ENCODE results near the gene MRPS9. TPM values are rescaled to one million over a fixed set of nuclear protein-coding genes. Genes with fewer than 3 reads are reported as not detected.

The MRPS9 gene
- total RNA-seq, 1 donor from 2014 or later = 31.9 TPM

DNA sequence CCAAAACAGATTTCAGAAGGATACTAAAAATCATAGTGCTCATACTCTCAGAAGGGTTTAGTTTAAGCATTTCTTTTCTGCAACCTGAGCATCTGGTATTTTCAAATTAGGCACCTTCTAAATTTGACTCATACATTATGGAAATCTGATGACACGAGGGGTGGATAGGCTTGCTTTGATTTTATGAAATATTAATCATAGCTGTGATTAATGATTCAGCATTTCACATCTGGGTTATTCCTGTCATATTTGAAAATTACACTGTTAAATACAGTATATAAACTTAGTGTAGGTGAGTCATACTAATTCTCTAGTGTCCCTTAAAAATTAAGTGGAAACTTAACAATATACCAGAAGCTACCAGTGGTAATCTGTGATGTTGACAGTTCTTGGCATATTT, 47.7 kb downstream of the MRPS9 start:
- H3K9me3 Mint-ChIP-seq = no peaks in the 10 kb centered on the region
- no peaks in the 10 kb centered on the region for H3K27me3 Mint-ChIP-seq (ENCODE audit: low read depth)
- no peak for DNase-seq (ENCODE audit: low spot score)
- no peak overlapping the region for H3K27ac Mint-ChIP-seq
- H3K4me1 Mint-ChIP-seq (ENCODE audit: low read depth) = peaks cover 7% of the 10 kb centered on the region
- intact Hi-C loops (cut with micrococcal nuclease) = no loop called here
- H3K36me3 Mint-ChIP-seq (ENCODE audit: low read depth) = peaks cover 4% of the 10 kb centered on the region
- no peak overlapping the region for H3K4me3 Mint-ChIP-seq (ENCODE audit: low read depth)

DNA sequence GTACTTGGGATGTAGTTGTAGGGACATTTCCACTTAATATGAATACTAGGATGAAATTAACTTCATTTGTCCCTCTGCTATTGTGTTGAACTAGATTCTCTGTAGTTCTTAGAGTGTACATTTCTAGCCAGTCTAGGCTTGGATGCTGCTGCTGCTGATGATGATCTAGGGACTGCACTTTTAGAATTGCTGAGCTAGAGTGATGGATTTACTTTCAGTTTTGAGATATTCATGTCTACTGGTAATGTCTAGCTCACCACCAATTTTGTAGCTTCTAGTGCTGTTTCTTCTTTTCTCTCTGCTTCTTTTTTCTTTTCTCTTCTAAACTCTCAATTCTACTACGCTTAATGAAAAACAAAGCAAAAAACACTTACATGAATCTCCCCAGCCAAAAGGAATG, 49.4 kb downstream of the MRPS9 start:
- H3K9me3 Mint-ChIP-seq = no peaks in the 10 kb centered on the region
- H3K4me1 Mint-ChIP-seq (ENCODE audit: low read depth) = peaks cover 7% of the 10 kb centered on the region
- intact Hi-C loops (cut with micrococcal nuclease) = no loop called here
- H3K36me3 Mint-ChIP-seq (ENCODE audit: low read depth) = peaks cover 4% of the 10 kb centered on the region
- no peak overlapping the region for H3K4me3 Mint-ChIP-seq (ENCODE audit: low read depth)
- no peak overlapping the region for H3K27ac Mint-ChIP-seq
- H3K27me3 Mint-ChIP-seq (ENCODE audit: low read depth) = no peaks in the 10 kb centered on the region
- DNase-seq (ENCODE audit: low spot score) = no peak

DNA sequence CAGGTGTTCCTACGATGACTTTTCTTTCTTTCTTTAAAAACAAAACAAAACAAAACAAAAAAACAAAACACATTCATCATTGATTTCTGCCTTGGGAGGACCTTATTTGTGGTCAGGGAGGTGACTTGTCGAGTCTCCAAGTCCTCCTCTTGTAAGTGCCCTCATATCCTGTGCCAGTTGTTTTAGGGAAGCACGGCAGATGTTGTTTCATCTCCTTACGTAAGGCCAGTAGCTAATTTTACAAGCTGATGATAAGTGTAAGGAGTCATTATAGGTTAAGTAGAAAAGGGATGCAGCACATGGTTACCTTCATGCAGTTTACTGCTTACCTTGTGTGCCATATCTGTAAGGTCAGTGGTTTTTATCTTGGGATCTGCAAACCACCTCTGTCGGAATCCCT, 52.2 kb downstream of the MRPS9 start:
- peaks cover 4% of the 10 kb centered on the region for H3K36me3 Mint-ChIP-seq (ENCODE audit: low read depth)
- H3K4me3 Mint-ChIP-seq (ENCODE audit: low read depth) = no peak overlapping the region
- peaks cover 7% of the 10 kb centered on the region for H3K4me1 Mint-ChIP-seq (ENCODE audit: low read depth)
- H3K9me3 Mint-ChIP-seq = no peaks in the 10 kb centered on the region
- no peaks in the 10 kb centered on the region for H3K27me3 Mint-ChIP-seq (ENCODE audit: low read depth)
- H3K27ac Mint-ChIP-seq = no peak overlapping the region
- no peak for DNase-seq (ENCODE audit: low spot score)
- intact Hi-C loops (cut with micrococcal nuclease) = no loop called here

DNA sequence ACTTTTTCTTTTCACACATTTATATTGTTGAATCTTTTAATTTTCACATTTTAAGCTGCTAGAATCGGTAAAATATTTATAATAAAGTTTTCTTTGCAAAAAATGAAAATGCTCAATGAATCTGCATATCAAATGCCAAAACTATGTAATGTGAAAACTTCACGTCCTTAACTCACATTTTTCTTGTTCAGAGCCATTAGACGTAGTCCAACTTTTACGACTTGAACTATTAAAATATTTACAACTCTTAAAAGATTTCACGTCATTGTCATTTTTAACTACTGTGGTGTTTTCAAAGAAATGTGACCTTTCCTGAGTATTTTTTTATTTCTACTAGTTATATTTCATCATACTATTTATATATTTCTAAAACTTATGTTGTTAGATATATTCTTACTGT, 54.9 kb downstream of the MRPS9 start:
- no peak overlapping the region for H3K27ac Mint-ChIP-seq
- no peaks in the 10 kb centered on the region for H3K27me3 Mint-ChIP-seq (ENCODE audit: low read depth)
- no peaks in the 10 kb centered on the region for H3K9me3 Mint-ChIP-seq

DNA sequence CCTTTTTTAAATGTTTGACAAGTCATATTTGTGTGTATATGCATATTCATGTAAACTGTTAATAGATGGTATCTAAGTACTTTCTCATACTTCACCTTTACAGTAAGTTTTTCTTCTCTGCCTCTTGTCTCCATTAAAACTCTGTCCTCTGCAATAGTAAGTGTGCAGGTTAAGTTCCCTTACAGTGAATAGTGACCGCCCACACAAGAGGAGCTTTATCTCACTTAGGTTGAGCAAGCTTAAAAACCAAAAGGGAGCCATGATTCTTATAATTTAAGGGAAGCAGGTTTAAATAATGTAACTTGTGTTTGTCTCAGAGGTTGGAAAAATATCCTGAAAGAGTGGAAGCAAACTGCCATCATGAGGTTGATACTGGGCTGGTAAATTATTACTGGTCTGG, 61.3 kb downstream of the MRPS9 start:
- Mint-ChIP-seq H3K4me1 (ENCODE audit: low read depth) (peaks cover 5% of the 10 kb centered on the region), H3K36me3 (ENCODE audit: low read depth) (peaks cover 26% of the 10 kb centered on the region), H3K4me3 (ENCODE audit: low read depth) (no peak overlapping the region), H3K9me3 (no peaks in the 10 kb centered on the region), H3K27ac (no peak overlapping the region), H3K27me3 (ENCODE audit: low read depth) (no peaks in the 10 kb centered on the region)
- no peak for DNase-seq (ENCODE audit: low spot score)
- intact Hi-C loops (cut with micrococcal nuclease) = no loop called here

More for the DNA sequence above, 54.9 kb downstream of the MRPS9 start:
- DNase-seq (ENCODE audit: low spot score) = no peak
- Mint-ChIP-seq H3K4me1 (ENCODE audit: low read depth) (peaks cover under 1% of the 10 kb centered on the region), H3K36me3 (ENCODE audit: low read depth) (peaks cover 4% of the 10 kb centered on the region), H3K4me3 (ENCODE audit: low read depth) (no peak overlapping the region)
- intact Hi-C loops (cut with micrococcal nuclease) = no loop called here

DNA sequence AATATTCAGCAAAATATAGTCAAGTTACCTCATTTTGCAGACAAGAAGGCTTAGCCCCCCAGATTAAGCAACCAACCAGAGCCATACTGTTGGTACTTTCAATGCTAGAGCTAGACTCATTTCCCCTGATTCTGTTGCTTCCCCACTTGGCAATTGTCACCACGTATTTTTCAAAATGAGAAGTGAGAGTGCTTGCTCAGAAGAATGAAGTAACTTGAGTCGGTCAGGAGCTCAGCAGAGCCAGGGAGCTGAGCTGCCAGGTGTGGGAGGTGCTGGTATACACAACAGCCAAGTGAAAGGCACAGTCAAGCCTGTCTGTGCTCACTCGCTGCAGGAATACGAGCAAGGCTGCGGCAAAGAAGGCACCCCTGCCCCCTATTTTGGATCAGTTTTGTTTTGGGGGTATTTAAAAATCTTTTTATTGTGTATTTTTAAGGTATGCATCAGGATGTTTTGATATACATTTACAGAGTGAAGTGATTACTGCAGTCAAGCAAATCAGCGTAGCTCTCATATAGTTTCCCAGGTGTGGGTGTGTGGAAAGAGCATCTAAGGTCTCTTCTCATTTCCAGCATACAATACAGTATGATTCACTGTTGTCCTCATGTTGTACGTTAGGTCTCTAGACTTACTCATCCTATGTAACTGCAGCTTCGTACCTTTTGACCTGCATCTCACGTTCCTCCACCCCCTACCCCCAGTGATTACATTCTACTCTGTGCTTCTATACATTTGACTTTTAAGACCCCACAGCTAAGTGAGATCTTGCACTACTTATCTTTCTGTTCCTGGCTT, 62.4 kb downstream of the MRPS9 start:
- no peaks in the 10 kb centered on the region for H3K9me3 Mint-ChIP-seq
- peaks cover 26% of the 10 kb centered on the region for H3K36me3 Mint-ChIP-seq (ENCODE audit: low read depth)
- no peak overlapping the region for H3K27ac Mint-ChIP-seq
- no peak for DNase-seq (ENCODE audit: low spot score)
- intact Hi-C loops (cut with micrococcal nuclease) = no loop called here
- peaks cover 5% of the 10 kb centered on the region for H3K4me1 Mint-ChIP-seq (ENCODE audit: low read depth)
- no peaks in the 10 kb centered on the region for H3K27me3 Mint-ChIP-seq (ENCODE audit: low read depth)
- no peak overlapping the region for H3K4me3 Mint-ChIP-seq (ENCODE audit: low read depth)

DNA sequence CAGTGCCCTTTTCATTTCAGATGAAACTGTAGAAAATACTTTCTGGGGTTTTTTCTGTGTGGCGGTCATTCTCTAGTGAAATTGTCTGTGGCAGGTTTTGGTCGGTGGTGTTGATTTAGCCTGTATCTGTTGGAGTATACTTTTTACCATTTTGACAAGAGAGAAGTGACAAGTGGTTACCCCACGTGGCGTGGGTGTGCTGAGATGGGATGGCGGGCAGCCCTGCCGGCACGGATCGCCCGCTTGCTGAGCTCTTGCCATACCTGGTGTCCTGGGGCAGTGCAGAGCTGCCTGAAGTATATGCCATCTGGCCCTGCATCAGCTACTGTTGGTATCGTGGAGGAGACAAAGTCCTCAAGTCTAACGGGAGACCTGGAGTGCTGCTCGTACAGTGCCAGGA, 64.1 kb downstream of the MRPS9 start:
- Mint-ChIP-seq H3K27ac (no peak overlapping the region), H3K27me3 (ENCODE audit: low read depth) (no peaks in the 10 kb centered on the region), H3K9me3 (no peaks in the 10 kb centered on the region), H3K36me3 (ENCODE audit: low read depth) (peaks cover 26% of the 10 kb centered on the region), H3K4me3 (ENCODE audit: low read depth) (no peak overlapping the region), H3K4me1 (ENCODE audit: low read depth) (peaks cover 5% of the 10 kb centered on the region)
- intact Hi-C loops (cut with micrococcal nuclease) = no loop called here
- DNase-seq (ENCODE audit: low spot score) = no peak

DNA sequence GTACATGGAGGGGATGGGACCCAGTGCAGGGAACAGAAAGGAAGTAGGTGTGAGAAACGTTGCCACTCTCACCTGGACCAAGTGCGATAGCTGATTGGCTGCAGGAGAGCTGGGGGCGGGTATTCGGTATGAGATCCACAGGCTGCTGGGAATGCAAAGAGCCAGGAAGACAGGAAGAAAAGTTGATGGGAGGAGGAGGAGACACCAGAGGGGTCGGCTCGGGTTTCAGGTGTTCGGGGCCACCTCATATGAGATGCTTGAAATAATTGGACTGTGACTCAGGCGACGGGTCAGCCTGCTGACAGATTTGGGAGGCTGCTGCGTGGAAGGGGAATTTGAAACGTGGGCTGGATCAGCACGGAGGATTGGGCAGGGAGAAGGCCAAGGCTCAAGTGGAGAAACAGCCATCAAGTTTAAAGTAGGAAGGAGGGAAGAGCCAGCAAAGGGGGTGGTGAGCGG, 65.1 kb downstream of the MRPS9 start:
- DNase-seq (ENCODE audit: low spot score) = no peak
- no peaks in the 10 kb centered on the region for H3K9me3 Mint-ChIP-seq
- intact Hi-C loops (cut with micrococcal nuclease) = no loop called here
- H3K36me3 Mint-ChIP-seq (ENCODE audit: low read depth) = peaks cover 24% of the 10 kb centered on the region
- no peaks in the 10 kb centered on the region for H3K27me3 Mint-ChIP-seq (ENCODE audit: low read depth)
- H3K27ac Mint-ChIP-seq = no peak overlapping the region
- H3K4me1 Mint-ChIP-seq (ENCODE audit: low read depth) = peaks cover 5% of the 10 kb centered on the region
- H3K4me3 Mint-ChIP-seq (ENCODE audit: low read depth) = no peak overlapping the region

DNA sequence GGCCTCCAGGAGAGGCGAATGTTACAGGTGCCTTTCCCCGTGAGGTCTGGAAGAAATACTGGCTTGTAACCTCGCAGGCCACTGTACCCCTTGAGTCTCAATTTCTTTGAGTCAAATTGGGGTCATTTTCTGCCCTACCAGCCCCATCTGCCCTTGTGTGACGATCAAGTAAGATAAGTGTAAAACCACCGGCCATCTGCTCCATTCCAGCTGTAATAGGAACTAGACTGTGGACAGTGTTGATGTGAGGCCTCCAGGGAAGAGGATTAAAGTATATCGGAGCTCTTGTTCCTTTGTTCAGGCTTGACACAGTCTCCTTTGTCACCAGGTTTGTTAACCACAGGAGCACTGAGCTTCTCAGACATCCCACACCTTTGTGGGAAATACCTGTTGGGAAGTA, 65.6 kb downstream of the MRPS9 start:
- DNase-seq (ENCODE audit: low spot score) = no peak
- Mint-ChIP-seq H3K9me3 (no peaks in the 10 kb centered on the region), H3K27me3 (ENCODE audit: low read depth) (no peaks in the 10 kb centered on the region), H3K36me3 (ENCODE audit: low read depth) (peaks cover 20% of the 10 kb centered on the region), H3K4me1 (ENCODE audit: low read depth) (peaks cover 5% of the 10 kb centered on the region), H3K4me3 (ENCODE audit: low read depth) (no peak overlapping the region), H3K27ac (no peak overlapping the region)
- intact Hi-C loops (cut with micrococcal nuclease) = no loop called here

DNA sequence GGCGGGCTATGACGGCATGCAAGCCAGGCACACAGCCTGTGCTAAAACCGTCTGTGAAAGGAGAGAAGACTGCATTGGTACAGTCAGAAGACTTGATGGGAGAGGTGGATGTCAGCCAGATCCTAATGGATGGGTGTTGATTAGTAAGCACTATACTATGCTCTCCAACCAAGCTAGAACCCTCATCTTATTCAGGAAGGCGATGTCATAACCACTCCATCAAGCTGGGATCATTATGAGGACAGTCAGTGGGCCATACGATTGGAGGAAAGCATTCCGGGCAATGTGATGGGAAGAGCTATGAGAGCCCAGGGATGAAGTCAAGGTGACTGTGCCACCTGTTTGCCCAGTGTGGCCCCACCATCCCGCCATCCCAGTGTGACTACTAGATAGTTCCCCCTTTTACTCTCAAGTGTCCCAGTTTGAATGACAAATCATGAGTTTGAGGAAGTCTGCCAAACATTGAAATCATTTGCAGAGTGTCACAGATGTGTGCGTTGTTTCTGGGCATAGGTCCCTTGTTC, 66.4 kb downstream of the MRPS9 start:
- no peak for DNase-seq (ENCODE audit: low spot score)
- Mint-ChIP-seq H3K27me3 (ENCODE audit: low read depth) (no peaks in the 10 kb centered on the region), H3K4me3 (ENCODE audit: low read depth) (no peak overlapping the region), H3K36me3 (ENCODE audit: low read depth) (peaks cover 17% of the 10 kb centered on the region), H3K27ac (no peak overlapping the region), H3K9me3 (no peaks in the 10 kb centered on the region), H3K4me1 (ENCODE audit: low read depth) (peaks cover 4% of the 10 kb centered on the region)
- intact Hi-C loops (cut with micrococcal nuclease) = no loop called here

DNA sequence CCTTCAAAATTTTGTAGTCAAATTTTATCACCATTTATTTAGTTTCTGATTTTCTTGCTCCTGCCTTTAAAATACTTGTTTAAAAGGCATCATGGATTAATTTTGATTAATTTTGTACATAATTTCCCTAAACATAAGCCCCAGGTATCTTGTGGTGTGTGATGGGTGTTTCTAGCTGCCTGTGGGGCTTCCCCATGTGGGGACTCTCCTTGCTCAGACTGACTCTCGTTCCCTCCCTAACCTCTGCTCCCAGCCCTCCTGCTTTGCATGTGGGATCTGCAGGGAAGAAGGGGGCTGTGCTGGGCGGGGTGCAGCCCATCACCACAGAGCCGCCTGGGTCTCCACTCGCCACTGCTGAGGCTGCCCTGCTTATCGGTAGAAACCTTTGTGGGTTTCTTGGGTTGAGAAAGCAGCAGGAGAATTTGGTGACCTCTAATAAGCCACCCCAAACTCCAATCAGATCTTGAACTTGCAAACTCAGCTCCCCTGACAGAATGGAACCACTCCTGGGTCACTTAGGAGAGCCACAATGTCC, 72.5 kb downstream of the MRPS9 start:
- no peaks in the 10 kb centered on the region for H3K9me3 Mint-ChIP-seq
- intact Hi-C loops (cut with micrococcal nuclease) = no loop called here
- H3K27ac Mint-ChIP-seq = no peak overlapping the region
- H3K4me3 Mint-ChIP-seq (ENCODE audit: low read depth) = no peak overlapping the region
- H3K27me3 Mint-ChIP-seq (ENCODE audit: low read depth) = no peaks in the 10 kb centered on the region
- DNase-seq (ENCODE audit: low spot score) = no peak
- no peaks in the 10 kb centered on the region for H3K36me3 Mint-ChIP-seq (ENCODE audit: low read depth)
- no peaks in the 10 kb centered on the region for H3K4me1 Mint-ChIP-seq (ENCODE audit: low read depth)

DNA sequence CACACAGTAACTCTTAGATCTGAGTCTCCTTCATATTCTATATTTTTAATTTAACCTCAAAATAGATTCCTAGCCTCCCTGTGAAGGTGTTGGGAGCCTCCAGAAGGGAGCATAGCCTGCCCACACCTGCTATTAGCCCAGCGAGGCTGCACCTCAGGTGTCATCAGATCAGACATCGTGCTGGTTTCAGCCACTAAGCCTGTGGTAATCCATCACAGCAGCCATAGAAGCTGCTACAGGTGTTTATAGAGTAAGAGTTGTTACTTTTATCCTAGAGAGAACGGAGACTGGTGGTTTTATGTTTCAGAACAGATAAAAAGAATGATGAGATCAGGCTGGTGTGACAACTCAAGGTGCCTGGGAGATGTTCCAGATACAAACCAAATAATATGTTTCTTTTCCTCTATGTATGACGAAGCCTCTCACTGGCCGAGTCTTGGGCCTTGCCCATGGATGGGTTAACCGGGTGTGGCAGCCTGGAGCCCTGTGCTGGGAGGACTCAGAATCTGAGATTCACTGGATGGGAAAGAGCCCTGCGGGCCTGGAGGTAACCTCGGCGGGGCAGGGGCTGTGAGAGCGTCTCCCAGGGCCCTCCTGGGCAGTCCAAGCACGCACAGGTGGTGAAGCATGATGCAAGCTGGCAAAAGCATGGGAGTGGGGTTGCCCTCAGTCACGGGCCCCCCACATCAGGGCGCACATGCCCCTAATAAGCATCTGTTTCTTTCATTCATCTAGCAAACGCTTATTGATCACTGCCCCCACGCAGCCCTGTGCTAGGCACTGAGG, 73.7 kb downstream of the MRPS9 start:
- no peak for DNase-seq (ENCODE audit: low spot score)
- Mint-ChIP-seq H3K27me3 (ENCODE audit: low read depth) (no peaks in the 10 kb centered on the region), H3K4me1 (ENCODE audit: low read depth) (no peaks in the 10 kb centered on the region), H3K4me3 (ENCODE audit: low read depth) (no peak overlapping the region), H3K36me3 (ENCODE audit: low read depth) (no peaks in the 10 kb centered on the region), H3K27ac (no peak overlapping the region), H3K9me3 (no peaks in the 10 kb centered on the region)
- intact Hi-C loops (cut with micrococcal nuclease) = no loop called here

DNA sequence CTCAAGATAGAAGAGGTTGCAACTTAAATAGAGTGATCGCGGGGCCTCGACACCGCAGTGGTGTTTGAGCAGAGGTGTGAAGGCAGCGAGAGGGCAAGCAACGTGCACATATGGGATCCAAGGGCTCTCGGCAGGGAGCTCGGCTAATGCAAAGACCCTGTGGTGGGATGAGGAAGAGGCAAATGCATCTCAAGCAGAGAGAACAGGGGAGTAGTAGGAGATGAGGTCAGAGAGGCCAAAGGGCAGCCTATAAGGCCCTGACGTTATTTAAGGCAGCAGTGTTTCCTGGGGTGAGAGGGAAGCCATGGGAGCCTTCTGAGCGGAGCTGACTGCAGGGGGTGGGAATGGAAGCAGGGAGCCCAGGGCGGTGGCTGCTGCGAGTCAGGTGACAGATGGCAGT, 74.5 kb downstream of the MRPS9 start:
- Mint-ChIP-seq H3K4me3 (ENCODE audit: low read depth) (no peak overlapping the region), H3K36me3 (ENCODE audit: low read depth) (no peaks in the 10 kb centered on the region), H3K4me1 (ENCODE audit: low read depth) (no peaks in the 10 kb centered on the region), H3K27me3 (ENCODE audit: low read depth) (no peaks in the 10 kb centered on the region), H3K9me3 (no peaks in the 10 kb centered on the region), H3K27ac (no peak overlapping the region)
- intact Hi-C loops (cut with micrococcal nuclease) = no loop called here
- DNase-seq (ENCODE audit: low spot score) = no peak

All from activated T-helper 2 cell treated with anti-CD3 and anti-CD28 coated beads, Interferon-gamma antibody, Interleukin-2, Interleukin-4, amounts not matched to agents 10 μg/mL and 5 μg/mL and 100 μg/mL, durations not matched to agents 14 hours and 24 hours and 36 hours (primary cell).